Natural killer cell (primary cell): Measurements from ENCODE around the gene PHB1. TPM values are rescaled to one million over a fixed set of nuclear protein-coding genes. Genes with fewer than 3 reads are reported as not detected.

ENCODE experiments used
- ATAC-seq, 3 donors: fragments of 150-1000 bp in 2 of 3; fragments of 200-7000 bp in 1 of 3; cut with Tn5 transposase; 1 replicate in 1 of 3; 2 replicates in 2 of 3; pipeline ENCODE4 v1.10.0; 2021; ENCODE audit warnings: mild to moderate bottlenecking in 2 of 3, moderate library complexity in 2 of 3
- DNase-seq, 2 donors: peaks; one replicate each; pipeline versions ENCODE4 v3.0.0 to v3.0.0-alpha.2; 2013 to 2021; ENCODE audit warnings: mixed read lengths in 1 of 2
- H3K27ac ChIP-seq: one replicate; pipeline ENCODE4 v1.5.1; 2013; ENCODE audit warnings: mild to moderate bottlenecking, low read length
- H3K27me3 ChIP-seq: one replicate; pipeline ENCODE4 v1.6.1; 2013; ENCODE audit warnings: low read length; ENCODE audit not compliant: control insufficient read depth, insufficient read depth
- H3K36me3 ChIP-seq: one replicate; pipeline ENCODE4 v1.6.1; 2013; ENCODE audit warnings: low read length; ENCODE audit not compliant: control insufficient read depth, insufficient read depth
- H3K4me1 ChIP-seq: one replicate; pipeline ENCODE4 v1.6.1; 2013; ENCODE audit warnings: low read length; ENCODE audit not compliant: control insufficient read depth, insufficient read depth
- H3K4me3 ChIP-seq: one replicate; pipeline ENCODE4 v1.5.1; 2013; ENCODE audit warnings: low read length
- H3K9me3 ChIP-seq: one replicate; pipeline ENCODE4 v1.6.1; 2013; ENCODE audit warnings: low read length; ENCODE audit not compliant: control insufficient read depth, insufficient read depth
- H3K27ac Mint-ChIP-seq, 2 donors: one replicate each; pipeline ENCODE4 v1.8.0; 2022; ENCODE audit warnings: mild to moderate bottlenecking in 2 of 2, mixed read lengths in 2 of 2, moderate library complexity in 1 of 2
- H3K27me3 Mint-ChIP-seq, 2 donors: one replicate each; pipeline ENCODE4 v1.8.0; 2022; ENCODE audit warnings: low read depth in 2 of 2, mixed read lengths in 2 of 2
- H3K36me3 Mint-ChIP-seq: one replicate; pipeline ENCODE4 v1.8.0; 2022; ENCODE audit warnings: mixed read lengths
- H3K4me1 Mint-ChIP-seq, 2 donors: one replicate each; pipeline ENCODE4 v1.8.0; 2022; ENCODE audit warnings: mixed read lengths in 2 of 2
- H3K4me3 Mint-ChIP-seq: one replicate; pipeline ENCODE4 v1.8.0; 2022; ENCODE audit warnings: mild to moderate bottlenecking, moderate library complexity, mixed read lengths
- H3K9me3 Mint-ChIP-seq, 2 donors: one replicate each; pipeline ENCODE4 v1.8.0; 2022; ENCODE audit warnings: mixed read lengths in 2 of 2
- CTCF ChIP-seq: fragments of 200-600 bp; IDR thresholded peaks from one replicate; pipeline ENCODE4 v1.8.0; 2022; ENCODE audit warnings: antibody characterized with exemption
- WGBS: methylation state at CpG from one replicate; pipeline ENCODE4 v1.1.7; 2013; ENCODE audit warnings: missing lambda C conversion rate; ENCODE audit not compliant: insufficient coverage; 5-methylcytosine and 5-hydroxymethylcytosine counted together
- intact Hi-C: fragments of 100-400 bp; cut with micrococcal nuclease; formaldehyde crosslinking; loops from one replicate; pipeline ENCODE4 v1.14.2; 2022
- total RNA-seq, 4 donors: library from RNA; stranded (reverse); fragments of 120-200 nt in 1 of 4; gene quantifications; one replicate each; pipeline versions ENCODE4 v1.2.3 to v1.2.4, GENCODE V29; 2013 to 2022

Gene PHB1
- total RNA-seq, 3 donors from 2014 or later (not counting 1 experiment from before 2014, with no cell fraction given), result 49.6 to 66.2 (median 60.3) TPM

GRCh38 chr17:49357516-49357915 is 57.2 kb downstream of the PHB1 start:
- Mint-ChIP-seq H3K27me3 (no peaks in the 10 kb centered on the region), H3K4me1 (peaks cover 50 to 52% of the 10 kb centered on the region in 2 donors), H3K27ac (peak overlapping the region; percentile 85 to 97), H3K9me3 (no peaks in the 10 kb centered on the region), H3K4me3 (peak overlapping the region; percentile 86), H3K36me3 (no peaks in the 10 kb centered on the region)
- peak overlapping the region; percentile 78 for H3K27ac ChIP-seq
- no peak for TF ChIP-seq CTCF
- H3K4me3 ChIP-seq, result no peak overlapping the region
- H3K36me3 ChIP-seq, result no peaks in the 10 kb centered on the region
- 58% methylated on average over 3 of the region's 3 CpGs for WGBS
- intact Hi-C loops, result no loop called here
- H3K27me3 ChIP-seq, result no peaks in the 10 kb centered on the region
- no peak for ATAC-seq
- no peak for DNase-seq
- H3K9me3 ChIP-seq, result no peaks in the 10 kb centered on the region
- peaks cover 43% of the 10 kb centered on the region for H3K4me1 ChIP-seq

GRCh38 chr17:49356320-49356719 is 58.4 kb downstream of the PHB1 start:
- peaks cover 40% of the 10 kb centered on the region for H3K4me1 ChIP-seq
- H3K9me3 ChIP-seq, result no peaks in the 10 kb centered on the region
- no peaks in the 10 kb centered on the region for H3K9me3 Mint-ChIP-seq
- peak overlapping the region; percentile 21 for H3K27ac ChIP-seq
- ATAC-seq, result no peak
- no peak overlapping the region for H3K4me3 ChIP-seq
- 92% methylated on average over 5 of the region's 5 CpGs for WGBS
- no peaks in the 10 kb centered on the region for H3K27me3 ChIP-seq
- TF ChIP-seq CTCF, result no peak
- peaks cover 47 to 51% of the 10 kb centered on the region in 2 donors for H3K4me1 Mint-ChIP-seq
- intact Hi-C loops, result no loop called here
- H3K4me3 Mint-ChIP-seq, result no peak overlapping the region
- no peaks in the 10 kb centered on the region for H3K27me3 Mint-ChIP-seq
- peak overlapping the region in 1 of 2 donors; percentile 85 for H3K27ac Mint-ChIP-seq
- no peaks in the 10 kb centered on the region for H3K36me3 Mint-ChIP-seq
- no peak for DNase-seq
- H3K36me3 ChIP-seq, result no peaks in the 10 kb centered on the region

Other genes with a start within 250 kb of the PHB1 start
- 10 to 100 TPM; 35.8 to 41.6 (median 39.4) TPM for gene GNGT2, start 204.3 kb downstream of the PHB1 start, total RNA-seq
- gene ABI3, start 204.2 kb downstream of the PHB1 start, total RNA-seq, result 100 to 1,000 TPM in 2 of 3 donors, 10 to 100 TPM in 1; 82.9 to 131 (median 101) TPM
- 1 to 10 TPM in 1 of 3 donors, not detected in 2; 1.7 TPM for gene PHOSPHO1, start 184.1 kb downstream of the PHB1 start, total RNA-seq
- 10 to 100 TPM; 53.8 to 79.1 (median 73.3) TPM for gene ZNF652, start 52.6 kb downstream of the PHB1 start, total RNA-seq
- 1 to 10 TPM in 2 of 3 donors, under 1 TPM in 1; 0.91 to 1.8 (median 1.2) TPM for gene NGFR, start 80.4 kb upstream of the PHB1 start, total RNA-seq
- gene NXPH3, start 161.0 kb upstream of the PHB1 start, total RNA-seq, result not detected